HepG2 (cell line): ENCODE data around the gene IFT43. TPM values are rescaled to one million over a fixed set of nuclear protein-coding genes. Genes with fewer than 3 reads are reported as not detected.

Experiments
- ATM ChIP-seq: fragments of 450-650 bp; IDR thresholded peaks from 2 replicates; pipeline ENCODE4 v1.7.1; 2017; ENCODE audit warnings: mild to moderate bottlenecking, borderline replicate concordance
- FOXK1 ChIP-seq: sonication (generic); formaldehyde crosslinking; IDR thresholded peaks from 2 replicates; pipeline ENCODE4 v1.4.0; 2020; ENCODE audit warnings: low read depth, missing genetic modification reagents, borderline replicate concordance
- HOMEZ ChIP-seq: IDR thresholded peaks from 2 replicates; pipeline ENCODE4 v1.6.1; 2016; ENCODE audit warnings: low read depth
- MLLT10 ChIP-seq: sonication (generic); formaldehyde crosslinking; IDR thresholded peaks from 2 replicates; pipeline ENCODE4 v1.4.0; 2020; ENCODE audit warnings: missing genetic modification reagents
- NR2F1 ChIP-seq, 2 experiments: fragments of 450-650 bp in 1 of 2; formaldehyde crosslinking in 1 of 2; IDR thresholded peaks; 2 replicates each; pipeline versions ENCODE4 v1.5.0 to v1.6.1; 2016 to 2020; ENCODE audit warnings: mild to moderate bottlenecking in 1 of 2, missing compliant biosample characterization in 1 of 2, missing genetic modification reagents in 1 of 2, moderate library complexity in 1 of 2
- RELA ChIP-seq: sonication (generic); formaldehyde crosslinking; IDR thresholded peaks from 2 replicates; pipeline ENCODE4 v1.4.0; 2020; ENCODE audit warnings: missing genetic modification reagents
- ZHX2 ChIP-seq, 2 experiments: sonication (generic) in 1 of 2; formaldehyde crosslinking in 1 of 2; IDR thresholded peaks; 2 replicates each; pipeline versions ENCODE4 v1.6.1 to v1.9.0; 2014 to 2022; ENCODE audit warnings: antibody characterized with exemption in 1 of 2, borderline replicate concordance in 1 of 2, inconsistent platforms in 1 of 2, low read depth in 1 of 2, missing genetic modification reagents in 1 of 2
- ZNF564 ChIP-seq: sonication (generic); formaldehyde crosslinking; IDR thresholded peaks from 2 replicates; pipeline ENCODE4 v1.8.1; 2023; ENCODE audit warnings: mild to moderate bottlenecking, missing genetic modification reagents
- polyA plus RNA-seq, 8 experiments: library from polyadenylated mRNA; depleted of rRNA in 3 of 8; stranded (reverse) in 7 of 8; unstranded in 1 of 8; fragments of >200 nt; fragmentation: Illumina TruSeq in 4 of 8; extraction: Trizol in 4 of 8; gene quantifications; 2 replicates each; pipeline versions ENCODE4 v1.2.1 to v1.2.3, GENCODE V29; 2011 to 2016; ENCODE audit warnings: low read depth in 4 of 8, missing spikeins in 1 of 8, mixed read lengths in 1 of 8; ENCODE audit not compliant: insufficient read depth in 1 of 8
- total RNA-seq, 5 experiments: library from RNA; depleted of rRNA; stranded (reverse); fragments of >200 nt; fragmentation: Illumina TruSeq; extraction: Trizol; gene quantifications; 2 replicates each; pipeline ENCODE4 v1.2.3, GENCODE V29; 2016; ENCODE audit warnings: low read depth in 1 of 5
- TF ChIP-seq, protein P1 (sequence below): sonication (generic); formaldehyde crosslinking; IDR thresholded peaks from 2 replicates; pipeline ENCODE4 v1.8.0; 2022; ENCODE audit warnings: mild to moderate bottlenecking, missing genetic modification reagents, borderline replicate concordance

The IFT43 gene
- total and polyA plus RNA-seq, 2 of the 13 experiments (the other 11 are each of a cell fraction or from before 2014, with no cell fraction given): 0.15 to 0.55 TPM

DNA sequence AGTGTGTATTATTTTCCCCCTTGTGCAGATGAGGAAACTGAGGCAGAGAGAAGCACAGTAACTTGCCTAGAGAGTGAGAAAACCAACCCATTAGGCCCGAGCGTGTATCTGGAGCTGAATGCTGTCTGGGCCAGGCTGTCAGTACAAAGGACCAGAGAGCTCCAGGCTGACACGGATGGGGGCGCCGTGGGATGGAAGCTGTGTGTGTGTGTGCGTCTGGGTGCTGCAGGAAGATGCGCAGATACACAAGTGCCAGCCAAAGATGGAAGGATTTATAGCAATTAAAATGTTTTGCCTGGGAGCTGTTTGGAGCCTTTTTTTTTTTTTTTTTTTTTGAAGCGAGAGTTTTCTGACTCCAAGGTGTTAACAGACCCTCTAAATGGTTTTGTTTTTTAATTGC lies 112.5 kb downstream of the IFT43 start (continued):
- TF ChIP-seq HOMEZ (CRISPR knock-in tag) (no peak), NR2F1 (CRISPR knock-in tag; IDR thresholded peaks at IDR 0.05) (no peak), FOXK1 (CRISPR knock-in tag) (no peak), MLLT10 (CRISPR knock-in tag) (no peak), ZNF564 (CRISPR knock-in tag) (no peak), ATM (no peak), RELA (CRISPR knock-in tag) (no peak), ZHX2 (IDR thresholded peaks at IDR 0.05; ENCODE audit: low read depth) (no peak), ZHX2 (CRISPR knock-in tag; IDR thresholded peaks at IDR 0.05; ENCODE audit: borderline replicate concordance) (no peak)
- TF ChIP-seq, protein P1, sequence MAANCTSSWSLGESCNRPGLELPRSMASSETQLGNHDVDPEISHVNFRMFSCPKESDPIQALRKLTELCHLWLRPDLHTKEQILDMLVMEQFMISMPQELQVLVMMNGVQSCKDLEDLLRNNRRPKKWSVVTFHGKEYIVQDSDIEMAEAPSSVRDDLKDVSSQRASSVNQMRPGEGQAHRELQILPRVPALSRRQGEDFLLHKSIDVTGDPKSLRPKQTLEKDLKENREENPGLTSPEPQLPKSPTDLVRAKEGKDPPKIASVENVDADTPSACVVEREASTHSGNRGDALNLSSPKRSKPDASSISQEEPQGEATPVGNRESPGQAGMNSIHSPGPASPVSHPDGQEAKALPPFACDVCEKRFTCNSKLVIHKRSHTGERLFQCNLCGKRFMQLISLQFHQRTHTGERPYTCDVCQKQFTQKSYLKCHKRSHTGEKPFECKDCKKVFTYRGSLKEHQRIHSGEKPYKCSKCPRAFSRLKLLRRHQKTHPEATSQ (CRISPR knock-in tag): no peak
